Measurements from ENCODE around the gene PNPLA5. TPM values are rescaled to one million over a fixed set of nuclear protein-coding genes. Genes with fewer than 3 reads are reported as not detected.

Gene PNPLA5
- total and polyA plus RNA-seq, 8 donors = not detected

DNA sequence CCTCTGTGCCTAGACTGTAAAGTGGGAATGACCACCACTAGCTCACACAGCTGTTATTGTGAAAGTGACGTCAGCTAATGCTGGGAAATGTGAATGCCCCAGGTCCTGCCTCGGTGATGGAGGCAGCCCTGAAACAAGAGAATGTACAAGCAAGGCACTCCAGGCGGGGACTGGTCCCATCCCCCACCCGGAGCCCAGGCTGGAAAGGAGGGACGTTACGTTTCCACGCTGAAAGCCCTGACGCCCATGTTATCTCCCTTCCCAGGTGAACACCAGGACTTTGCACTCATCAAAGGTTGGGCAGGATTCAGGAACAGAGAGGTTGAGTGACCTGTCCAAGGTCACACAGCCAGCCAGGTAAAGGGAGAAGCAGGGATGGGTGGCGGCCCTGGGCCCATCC is 30.3 kb downstream of the PNPLA5 start:
- peak overlapping the region in 1 of 4 donors; percentile 32 for H3K4me3 ChIP-seq
- TF ChIP-seq, protein P1, sequence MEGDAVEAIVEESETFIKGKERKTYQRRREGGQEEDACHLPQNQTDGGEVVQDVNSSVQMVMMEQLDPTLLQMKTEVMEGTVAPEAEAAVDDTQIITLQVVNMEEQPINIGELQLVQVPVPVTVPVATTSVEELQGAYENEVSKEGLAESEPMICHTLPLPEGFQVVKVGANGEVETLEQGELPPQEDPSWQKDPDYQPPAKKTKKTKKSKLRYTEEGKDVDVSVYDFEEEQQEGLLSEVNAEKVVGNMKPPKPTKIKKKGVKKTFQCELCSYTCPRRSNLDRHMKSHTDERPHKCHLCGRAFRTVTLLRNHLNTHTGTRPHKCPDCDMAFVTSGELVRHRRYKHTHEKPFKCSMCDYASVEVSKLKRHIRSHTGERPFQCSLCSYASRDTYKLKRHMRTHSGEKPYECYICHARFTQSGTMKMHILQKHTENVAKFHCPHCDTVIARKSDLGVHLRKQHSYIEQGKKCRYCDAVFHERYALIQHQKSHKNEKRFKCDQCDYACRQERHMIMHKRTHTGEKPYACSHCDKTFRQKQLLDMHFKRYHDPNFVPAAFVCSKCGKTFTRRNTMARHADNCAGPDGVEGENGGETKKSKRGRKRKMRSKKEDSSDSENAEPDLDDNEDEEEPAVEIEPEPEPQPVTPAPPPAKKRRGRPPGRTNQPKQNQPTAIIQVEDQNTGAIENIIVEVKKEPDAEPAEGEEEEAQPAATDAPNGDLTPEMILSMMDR (IDR thresholded peaks at IDR 0.05) = no peak
- H3K9me3 ChIP-seq = no peaks in the 10 kb centered on the region
- ATAC-seq (peak in 3 of 4 donors; percentile 13 to 54 (median 43)), FAIRE-seq (no peak), DNase-seq (peak in 1 of 6 donors; percentile 41)
- no peak overlapping the region for H3K27ac ChIP-seq
- intact Hi-C loops (cut with DNase I) = no loop called here
- WGBS, 2 donors = 26 to 29% methylated on average over 9 of the region's 9 CpGs
- H3K36me3 ChIP-seq = no peaks in the 10 kb centered on the region
- peaks cover 0 to 12% (median 0%) of the 10 kb centered on the region in 4 donors for H3K27me3 ChIP-seq
- H3K4me1 ChIP-seq = no peaks in the 10 kb centered on the region

GRCh38 chr22:43860831-43861230 is 31.0 kb downstream of the PNPLA5 start:
- H3K36me3 ChIP-seq = no peaks in the 10 kb centered on the region
- intact Hi-C loops (cut with DNase I) = no loop called here
- H3K9me3 ChIP-seq = no peaks in the 10 kb centered on the region
- no peaks in the 10 kb centered on the region for H3K4me1 ChIP-seq
- no peak for FAIRE-seq
- peaks cover 0 to 12% (median 0%) of the 10 kb centered on the region in 4 donors for H3K27me3 ChIP-seq
- ATAC-seq = no peak
- H3K27ac ChIP-seq = no peak overlapping the region
- TF ChIP-seq, protein P1 (IDR thresholded peaks at IDR 0.05) = no peak
- H3K4me3 ChIP-seq = no peak overlapping the region
- DNase-seq = peak in 1 of 6 donors; percentile 16
- WGBS, 2 donors = 69 to 70% methylated on average over 12 of the region's 12 CpGs

DNA sequence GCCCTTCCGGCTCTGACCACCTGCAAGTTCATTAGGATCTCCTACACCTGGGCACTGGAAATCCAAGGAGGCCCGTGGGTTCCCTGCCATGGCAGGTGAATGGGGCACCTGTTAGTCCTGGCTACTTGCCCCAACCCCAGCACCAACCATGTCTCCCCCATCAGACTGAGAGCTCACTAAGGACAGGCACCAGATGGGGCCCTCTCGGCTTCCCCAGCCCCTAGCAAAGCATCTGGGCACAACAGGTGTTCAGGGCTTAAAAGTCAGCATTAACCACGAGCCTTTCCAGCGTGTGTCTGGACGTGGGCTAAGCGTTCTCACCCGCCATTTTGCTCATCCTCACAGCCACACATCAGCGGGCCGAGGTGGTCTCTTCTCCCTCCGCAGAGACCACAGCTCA is 31.7 kb downstream of the PNPLA5 start:
- intact Hi-C loops (cut with DNase I) = no loop called here
- ATAC-seq (no peak), FAIRE-seq (no peak), DNase-seq (peak in 2 of 6 donors; percentile 6 to 25)
- H3K4me3 ChIP-seq = no peak overlapping the region
- TF ChIP-seq, protein P1 (IDR thresholded peaks at IDR 0.05) = no peak
- H3K27me3 ChIP-seq = peaks cover 0 to 12% (median 0%) of the 10 kb centered on the region in 4 donors
- no peaks in the 10 kb centered on the region for H3K36me3 ChIP-seq
- no peak overlapping the region for H3K27ac ChIP-seq
- no peaks in the 10 kb centered on the region for H3K4me1 ChIP-seq
- WGBS, 2 donors = 66 to 75% methylated on average over 11 of the region's 11 CpGs
- no peaks in the 10 kb centered on the region for H3K9me3 ChIP-seq

DNA sequence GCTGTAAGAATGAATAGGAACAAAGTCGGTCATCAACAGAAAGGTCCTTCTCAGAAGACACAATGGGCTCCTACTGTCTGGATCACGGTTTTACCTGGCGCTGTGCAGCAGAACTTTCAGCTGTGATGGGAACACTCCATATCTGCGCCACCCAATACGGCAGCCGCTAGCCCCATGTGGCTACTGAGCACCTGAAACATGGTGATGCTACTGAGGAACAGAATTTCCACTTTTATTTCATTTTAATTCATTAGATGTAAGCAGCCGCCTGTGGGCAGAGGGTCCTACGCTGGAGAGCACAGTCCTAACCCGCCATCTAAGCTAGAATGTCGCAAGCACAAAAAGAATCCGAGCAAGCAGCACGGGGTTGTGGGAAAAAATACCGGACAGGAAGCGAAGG is 32.2 kb downstream of the PNPLA5 start:
- DNase-seq (peak in 1 of 6 donors; percentile 21), FAIRE-seq (no peak), ATAC-seq (no peak)
- no peaks in the 10 kb centered on the region for H3K4me1 ChIP-seq
- peaks cover 0 to 12% (median 0%) of the 10 kb centered on the region in 4 donors for H3K27me3 ChIP-seq
- WGBS, 2 donors = 68 to 76% methylated on average over 14 of the region's 14 CpGs
- intact Hi-C loops (cut with DNase I) = no loop called here
- H3K9me3 ChIP-seq = no peaks in the 10 kb centered on the region
- H3K27ac ChIP-seq = no peak overlapping the region
- H3K4me3 ChIP-seq = no peak overlapping the region
- H3K36me3 ChIP-seq = no peaks in the 10 kb centered on the region
- TF ChIP-seq, protein P1 (IDR thresholded peaks at IDR 0.05) = no peak

DNA sequence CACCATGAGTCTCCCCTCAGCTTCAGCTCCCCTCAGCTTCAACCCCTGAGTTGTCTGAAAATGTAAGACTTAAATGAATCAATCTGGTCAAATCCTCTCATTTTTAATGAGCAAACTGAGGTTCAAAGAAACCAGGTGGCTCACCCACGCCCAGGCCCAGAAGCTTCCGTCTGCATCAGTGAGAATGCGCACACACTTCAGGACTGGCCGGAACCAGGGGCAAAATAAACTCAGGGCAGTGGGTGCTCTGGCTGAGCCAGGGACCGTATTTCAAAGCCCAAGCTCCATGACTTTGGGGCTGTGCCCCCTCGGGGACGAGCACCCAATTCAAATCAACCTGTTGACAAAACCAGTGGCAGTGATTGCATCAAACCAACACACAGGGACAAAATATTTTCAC is 32.6 kb downstream of the PNPLA5 start:
- ATAC-seq (no peak), FAIRE-seq (no peak)

More for the DNA sequence above, 32.6 kb downstream of the PNPLA5 start:
- Histone ChIP-seq H3K36me3 (no peaks in the 10 kb centered on the region), H3K9me3 (no peaks in the 10 kb centered on the region), H3K27ac (no peak overlapping the region), H3K27me3 (peaks cover 0 to 12% (median 0%) of the 10 kb centered on the region in 4 donors), H3K4me1 (no peaks in the 10 kb centered on the region), H3K4me3 (no peak overlapping the region)
- DNase-seq = peak in 1 of 6 donors; percentile 21
- TF ChIP-seq, protein P1 (IDR thresholded peaks at IDR 0.05) = no peak
- intact Hi-C loops (cut with DNase I) = no loop called here
- 63 to 67% methylated on average over 7 of the region's 7 CpGs for WGBS, 2 donors

All from pancreas (tissue), 10 donors.